HG02938 (cell line): ENCODE measurements around the gene ADD2.

Source experiments
- ATAC-seq: cut with Tn5 transposase; IDR thresholded peaks from one replicate; pipeline ENCODE4 v1.9.1; 2021; ENCODE audit warnings: mild to moderate bottlenecking, moderate library complexity; ENCODE audit not compliant: unreplicated experiment

The ADD2 gene

GRCh38 chr2:70607121-70607561 is 160.9 kb downstream of the ADD2 start:
- ATAC-seq, result no peak
